ENCODE data around the gene UBE2D3.
A peak's percentile ranks its signal among the peaks of the same experiment; 100 is the strongest.
"Not testable (repeated sequence)": the region's sequence is repeated elsewhere in the genome, so short reads cannot be mapped to it uniquely, and the experiment has no call there.

UBE2D3 gene

DNA sequence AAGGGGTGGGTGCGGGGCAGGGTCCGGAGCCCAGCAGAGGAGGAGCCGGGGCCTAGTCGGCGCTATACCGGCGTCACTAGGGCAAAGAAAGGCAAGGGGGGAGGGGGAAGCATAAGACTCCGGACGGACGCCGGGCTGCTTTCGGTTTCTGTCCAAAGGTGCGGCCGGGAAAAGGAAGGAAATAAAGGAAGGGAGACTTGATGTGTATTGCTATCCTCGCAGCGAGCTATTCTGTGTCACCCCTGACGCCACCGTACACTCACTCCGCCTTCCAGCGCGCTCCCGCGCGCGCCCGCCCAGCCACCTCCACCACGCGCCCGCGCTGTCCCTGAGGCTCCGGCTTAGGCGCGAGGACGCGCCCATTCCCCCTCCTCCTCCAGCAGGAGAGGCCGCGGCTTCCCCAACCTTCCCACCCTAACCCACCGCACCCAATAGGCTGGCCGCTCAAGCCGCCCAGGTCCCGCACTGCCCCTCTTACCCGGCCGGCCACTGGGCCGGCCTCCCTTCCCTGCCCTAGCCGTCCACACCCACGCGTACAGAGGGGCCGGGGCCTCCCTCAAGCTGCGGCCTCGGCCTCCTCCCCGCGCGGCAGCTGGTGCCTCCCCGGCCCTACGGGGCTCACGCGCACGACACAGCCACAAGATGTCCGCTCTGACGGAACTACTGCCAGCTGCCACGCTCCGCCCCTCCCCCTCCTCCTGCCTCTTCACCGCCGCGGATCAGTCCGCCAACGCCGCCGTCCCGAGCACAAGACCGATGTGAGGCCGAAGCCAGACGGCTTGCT, at the start of gene UBE2D3:
Gene UBE2D3 (minus strand): TSS at position 662 of the 784 bp plus-strand sequence. CDS start 1,043 bp downstream, outside the sequence.
- peak; percentile 89 for DNase-seq

GRCh38 chr4:102871772-102872171, 44.4 kb upstream of the UBE2D3 start:
- DNase-seq: no peak

DNA sequence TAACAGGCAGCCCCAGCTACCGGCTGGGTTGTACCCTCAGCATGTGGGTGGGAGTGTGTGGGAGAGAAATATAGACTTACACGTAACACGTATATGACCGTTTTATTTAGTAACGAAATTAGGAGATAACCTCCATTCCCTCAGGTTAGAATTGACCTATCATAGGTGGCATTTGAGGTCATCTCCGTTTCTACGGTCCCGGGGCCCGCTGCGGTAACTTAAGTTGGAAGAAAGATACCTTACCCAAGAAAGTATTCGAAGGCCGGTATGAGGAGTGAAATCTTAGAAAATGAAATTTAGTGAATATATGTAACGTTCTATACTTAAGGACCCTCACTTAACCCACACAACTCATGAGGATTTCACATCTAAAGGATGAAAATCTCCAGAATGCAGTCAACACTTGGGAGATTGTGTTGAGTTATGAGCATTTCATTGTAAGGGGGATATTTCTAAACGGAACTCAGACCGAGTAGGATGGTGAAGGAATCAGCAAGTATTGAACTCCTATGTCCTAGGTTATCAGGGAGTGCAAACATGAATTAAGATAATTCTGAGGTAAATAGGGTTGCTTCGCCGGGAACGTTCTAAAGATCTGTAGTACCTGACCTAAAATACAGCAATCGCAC, 42.3 kb upstream of the UBE2D3 start:
- DNase-seq: peak; percentile 53

GRCh38 chr4:102868781-102869568, 41.6 kb upstream of the UBE2D3 start, which contains the start of gene CISD2:
Gene CISD2 (plus strand): TSS chr4:102868992. CDS start chr4:102869085, 93 bp downstream.
- peak; percentile 82 for DNase-seq

- no peak for DNase-seq
Measured at GRCh38 chr4:102868153-102868780, 40.9 kb upstream of the UBE2D3 start.

- DNase-seq: no peak
Measured at GRCh38 chr4:102867278-102868152, 40.2 kb upstream of the UBE2D3 start.

- DNase-seq: not testable (repeated sequence)
Measured at GRCh38 chr4:102865327-102865726, 38.0 kb upstream of the UBE2D3 start.

- no peak for DNase-seq
Measured at GRCh38 chr4:102862747-102863146, 35.4 kb upstream of the UBE2D3 start.

- DNase-seq: no peak
Measured at GRCh38 chr4:102862016-102862415, 34.7 kb upstream of the UBE2D3 start.

- DNase-seq: no peak
Measured at GRCh38 chr4:102860611-102861324, 33.4 kb upstream of the UBE2D3 start.

- no peak for DNase-seq
Measured at GRCh38 chr4:102858828-102859464, 31.6 kb upstream of the UBE2D3 start.

DNA sequence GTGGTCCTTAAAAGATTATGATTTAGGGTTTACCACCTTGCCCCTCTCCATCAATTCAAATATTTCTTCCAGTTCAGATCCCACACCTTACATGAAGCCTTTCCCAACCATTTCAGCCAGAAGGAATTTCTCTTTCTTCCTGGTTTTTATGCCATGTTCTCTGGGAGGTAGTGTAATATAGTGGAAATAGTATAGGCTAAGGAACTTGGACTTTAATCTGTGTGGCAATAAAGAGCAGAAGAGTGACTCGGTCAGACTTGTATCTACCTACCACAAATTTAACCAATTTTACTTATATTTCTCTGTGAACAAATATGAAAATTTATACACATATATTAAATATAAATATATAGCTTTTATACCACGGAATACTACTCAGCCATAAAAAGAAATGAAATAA, 23.0 kb upstream of the UBE2D3 start:
- DNase-seq: no peak

GRCh38 chr4:102849579-102850104, 22.3 kb upstream of the UBE2D3 start:
- DNase-seq: no peak

GRCh38 chr4:102847687-102848086, 20.3 kb upstream of the UBE2D3 start:
- no peak for DNase-seq

DNA sequence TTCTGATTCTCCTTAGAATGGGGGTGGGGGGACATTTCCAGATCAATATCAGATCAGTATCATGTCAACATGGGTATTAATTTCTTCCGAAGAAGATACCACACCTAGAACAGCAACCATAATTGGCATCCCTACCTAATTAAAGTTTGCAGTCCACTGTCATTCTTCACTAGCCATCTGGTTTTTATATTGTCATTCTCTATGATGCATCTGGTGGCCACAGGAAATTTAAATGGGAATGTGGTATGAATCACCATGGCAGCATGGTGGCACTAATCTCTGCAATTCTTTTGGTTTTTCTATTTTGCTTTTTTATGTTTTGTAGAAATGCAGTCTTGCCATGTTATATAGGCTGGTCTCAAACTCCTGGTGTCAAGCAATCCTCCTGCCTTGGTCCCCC, 16.6 kb upstream of the UBE2D3 start:
- no peak for DNase-seq

GRCh38 chr4:102843273-102843672, 15.9 kb upstream of the UBE2D3 start:
- no peak for DNase-seq

DNA sequence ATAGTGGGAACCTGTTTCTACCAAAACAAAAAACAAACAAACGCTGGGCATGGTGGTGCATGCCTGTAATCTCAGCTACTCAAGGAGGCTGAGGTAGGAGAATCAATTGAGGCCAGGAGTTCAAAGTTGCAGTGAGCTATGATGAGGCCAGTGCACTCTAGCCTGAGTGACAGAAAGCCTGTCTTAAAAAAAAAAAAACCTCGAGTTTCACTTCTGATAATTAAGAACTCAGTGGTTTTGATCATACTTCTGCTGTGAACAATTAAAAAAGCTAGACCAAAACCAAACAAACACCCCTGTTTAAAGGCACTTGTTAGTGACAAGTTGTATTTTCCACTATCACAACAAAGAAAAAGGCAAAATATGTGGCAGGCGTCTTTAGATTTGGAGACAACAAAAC, 15.0 kb upstream of the UBE2D3 start:
- no peak for DNase-seq

DNA sequence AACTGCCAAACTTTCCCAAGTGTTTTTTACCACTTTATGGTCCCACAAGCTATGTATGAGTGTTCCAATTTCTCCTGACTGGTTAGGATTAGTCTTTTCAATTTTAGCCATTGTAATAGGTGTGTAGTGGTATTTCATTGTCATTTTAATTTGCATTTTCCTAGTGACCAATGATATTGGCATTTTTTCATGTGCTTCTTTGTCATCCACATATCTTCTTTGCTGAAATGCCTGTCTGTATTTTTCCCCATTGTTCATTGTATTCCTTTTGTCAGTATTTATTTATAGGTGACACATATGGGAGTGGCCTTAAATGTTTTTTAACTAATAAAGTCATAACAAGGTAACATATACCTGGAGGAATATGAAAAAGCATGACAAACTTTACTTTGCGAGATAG, 9.2 kb upstream of the UBE2D3 start:
- DNase-seq: no peak

GRCh38 chr4:102832667-102833066, 5.3 kb upstream of the UBE2D3 start:
- no peak for DNase-seq

GRCh38 chr4:102832105-102832504, 4.8 kb upstream of the UBE2D3 start:
- no peak for DNase-seq

DNA sequence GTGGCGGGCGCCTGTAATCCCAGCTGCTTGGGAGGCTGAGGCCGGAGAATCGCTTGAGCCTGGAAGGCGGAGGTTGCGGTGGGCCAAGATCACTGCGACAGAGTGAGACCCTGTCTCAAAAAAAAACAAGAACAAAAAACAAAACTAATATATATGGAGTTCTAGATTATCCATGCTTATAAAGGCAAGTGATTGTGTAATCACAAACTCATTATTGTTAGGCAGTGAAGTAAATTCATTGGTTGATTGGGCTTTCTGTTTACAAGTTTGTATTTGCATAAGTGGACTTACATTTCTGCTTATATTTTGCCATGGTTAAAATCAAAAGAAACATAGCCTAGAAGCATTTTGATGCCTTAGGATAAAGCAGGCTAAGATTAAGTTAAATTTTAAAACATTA, 2.5 kb upstream of the UBE2D3 start:
- no peak for DNase-seq
